Measurements from ENCODE around the gene SYCE3. TPM values are rescaled to one million over a fixed set of nuclear protein-coding genes. Genes with fewer than 3 reads are reported as not detected.
A peak's percentile ranks its signal among the peaks of the same experiment; 100 is the strongest.
"Not testable (repeated sequence)": the region's sequence is repeated elsewhere in the genome, so short reads cannot be mapped to it uniquely, and the experiment has no call there.

The SYCE3 gene, protein sequence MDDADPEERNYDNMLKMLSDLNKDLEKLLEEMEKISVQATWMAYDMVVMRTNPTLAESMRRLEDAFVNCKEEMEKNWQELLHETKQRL
- polyA plus RNA-seq (ENCODE audit: insufficient read length in 4 of 4) = under 1 TPM in 1 of 4 donors, not detected in 3; 0.57 TPM

- peak; percentile 86 to 93 (median 90) for DNase-seq (ENCODE audit: low read depth in 4 of 4, low spot score in 3 of 4)
Measured at GRCh38 chr22:50562523-50563412, at the start of gene SYCE3. Gene SYCE3, minus strand, starts transcription at chr22:50562919. Its CDS starts 6,514 bp downstream, at chr22:50556405.

- DNase-seq (ENCODE audit: low read depth in 4 of 4, low spot score in 3 of 4) = no peak
Measured at GRCh38 chr22:50612168-50612527, 49.4 kb upstream of the SYCE3 start.

- no peak for DNase-seq (ENCODE audit: low read depth in 4 of 4, low spot score in 3 of 4)
Measured at GRCh38 chr22:50611341-50612060, 48.8 kb upstream of the SYCE3 start.

DNA sequence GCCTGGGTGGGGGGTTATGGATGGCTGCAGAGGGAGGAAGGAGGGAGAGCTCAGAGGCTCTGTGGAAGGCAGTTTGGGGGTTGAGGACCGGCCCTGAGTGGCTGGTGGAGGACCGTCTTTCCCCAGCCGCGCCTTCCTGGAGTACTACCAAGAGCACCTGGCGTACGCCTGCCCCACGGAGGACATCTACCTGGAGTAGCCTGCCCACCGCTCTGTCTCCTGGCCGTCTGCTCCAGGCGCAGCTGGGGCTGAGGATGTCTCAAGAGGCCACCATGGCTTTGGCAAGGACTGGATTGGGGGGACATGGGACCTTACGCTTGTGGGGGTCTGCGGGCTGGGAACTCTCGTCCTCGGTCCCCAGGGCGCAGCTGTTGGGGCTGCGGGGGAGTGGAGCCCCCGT, 47.9 kb upstream of the SYCE3 start:
- no peak for DNase-seq (ENCODE audit: low read depth in 4 of 4, low spot score in 3 of 4)

DNA sequence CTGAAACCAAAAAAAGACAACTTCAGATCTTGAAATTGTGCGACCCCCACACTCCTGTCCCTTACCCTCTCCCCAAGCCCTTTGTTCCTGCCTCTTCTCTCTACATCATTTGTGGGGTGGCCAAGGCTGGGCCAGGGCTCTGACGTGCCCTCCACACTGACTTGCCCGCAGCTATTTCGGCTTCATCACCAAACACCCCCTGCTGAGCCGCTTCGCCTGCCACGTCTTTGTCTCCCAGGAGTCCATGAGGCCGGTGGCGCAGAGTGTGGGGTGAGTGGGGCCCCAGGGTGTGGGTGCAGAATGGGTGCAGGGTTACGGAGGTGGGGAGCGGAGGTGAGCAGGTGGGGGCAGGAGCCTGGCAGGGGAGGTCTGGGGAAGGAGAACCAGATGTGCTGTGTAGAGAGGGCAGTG, 47.3 kb upstream of the SYCE3 start:
- DNase-seq (ENCODE audit: low read depth in 4 of 4, low spot score in 3 of 4) = no peak

GRCh38 chr22:50609599-50609998, 46.9 kb upstream of the SYCE3 start:
- DNase-seq (ENCODE audit: low read depth in 4 of 4, low spot score in 3 of 4) = no peak

- DNase-seq (ENCODE audit: low read depth in 4 of 4, low spot score in 3 of 4) = no peak
Measured at GRCh38 chr22:50608996-50609395, 46.3 kb upstream of the SYCE3 start.

GRCh38 chr22:50608058-50608840, 45.5 kb upstream of the SYCE3 start:
- not testable (repeated sequence) for DNase-seq (ENCODE audit: low read depth in 4 of 4, low spot score in 3 of 4)

DNA sequence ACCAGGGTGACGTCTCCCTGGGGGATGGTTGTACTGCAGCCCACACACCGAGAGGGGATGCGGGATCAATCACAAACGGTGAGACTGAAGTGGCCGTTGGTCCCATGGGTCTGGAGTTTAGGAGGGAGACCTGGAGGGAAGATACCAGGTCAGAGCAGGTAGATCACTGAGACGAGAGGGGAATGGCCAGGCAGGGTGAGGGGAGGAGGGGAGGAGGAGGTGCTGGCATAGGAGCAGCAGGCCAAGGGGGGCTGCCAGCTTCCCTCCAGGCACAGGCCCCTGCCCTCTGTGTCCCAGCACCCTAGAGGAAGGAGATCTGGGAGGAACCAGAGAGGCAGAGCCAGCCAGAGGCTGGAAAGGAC, 44.9 kb upstream of the SYCE3 start:
- no peak for DNase-seq (ENCODE audit: low read depth in 4 of 4, low spot score in 3 of 4)

DNA sequence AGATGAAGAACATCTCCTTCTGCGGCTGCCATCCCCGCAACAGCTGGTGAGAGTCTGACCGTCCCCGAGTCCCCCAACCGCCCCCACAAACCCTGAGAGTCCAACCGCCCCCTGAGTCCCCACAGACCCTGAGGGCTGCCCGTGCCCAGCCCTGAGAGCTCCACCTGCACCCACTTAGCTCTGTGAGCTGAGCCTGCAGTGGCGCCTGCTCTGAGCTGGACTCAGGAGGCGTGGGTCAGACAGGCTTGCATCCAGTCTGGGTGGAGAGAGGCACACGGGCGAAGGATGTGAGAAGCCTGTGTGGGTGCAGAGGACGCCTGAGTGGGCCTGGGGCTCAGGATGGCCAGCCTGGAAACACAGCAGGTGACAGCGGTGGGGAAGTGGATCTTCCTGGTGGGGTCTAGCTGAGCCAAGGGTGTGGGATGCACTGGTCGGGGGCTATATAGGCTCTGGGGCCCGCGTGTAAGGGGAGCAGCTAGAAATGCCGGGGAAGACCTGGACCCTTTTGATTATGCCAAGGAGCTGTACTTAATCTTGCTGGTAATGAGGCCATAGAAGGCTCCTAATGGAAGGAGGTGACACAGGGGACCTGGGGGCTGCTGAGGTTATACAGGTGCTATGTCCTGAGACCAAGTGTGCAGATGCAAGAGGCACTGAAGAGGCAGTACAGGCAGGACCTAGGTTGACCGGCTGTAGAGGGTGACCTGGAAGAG, 44.4 kb upstream of the SYCE3 start:
- no peak for DNase-seq (ENCODE audit: low read depth in 4 of 4, low spot score in 3 of 4)

GRCh38 chr22:50606165-50606945, 43.6 kb upstream of the SYCE3 start:
- no peak for DNase-seq (ENCODE audit: low read depth in 4 of 4, low spot score in 3 of 4)

DNA sequence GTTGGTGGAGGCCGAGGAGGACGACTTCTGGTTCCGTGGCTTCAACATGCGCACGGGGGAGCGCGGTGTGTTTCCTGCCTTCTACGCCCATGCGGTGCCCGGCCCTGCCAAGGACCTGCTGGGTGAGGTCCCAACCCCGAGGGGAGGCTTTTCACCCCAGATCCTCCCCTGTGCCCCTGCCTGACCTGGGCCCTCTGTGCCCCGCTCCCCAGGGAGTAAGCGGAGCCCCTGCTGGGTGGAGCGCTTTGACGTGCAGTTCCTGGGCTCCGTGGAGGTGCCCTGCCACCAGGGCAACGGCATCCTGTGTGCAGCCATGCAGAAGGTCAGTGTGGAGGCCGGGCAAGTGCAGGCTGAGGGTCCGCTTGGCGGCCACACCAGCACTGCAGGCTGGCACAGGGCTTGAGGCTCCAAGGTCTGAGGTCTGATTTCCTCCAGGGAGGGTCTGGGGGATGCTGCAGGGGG, 42.9 kb upstream of the SYCE3 start:
- DNase-seq (ENCODE audit: low read depth in 4 of 4, low spot score in 3 of 4) = no peak

GRCh38 chr22:50605002-50605612, 42.4 kb upstream of the SYCE3 start:
- no peak for DNase-seq (ENCODE audit: low read depth in 4 of 4, low spot score in 3 of 4)

GRCh38 chr22:50604256-50605001, 41.7 kb upstream of the SYCE3 start:
- DNase-seq (ENCODE audit: low read depth in 4 of 4, low spot score in 3 of 4) = no peak

- no peak for DNase-seq (ENCODE audit: low read depth in 4 of 4, low spot score in 3 of 4)
Measured at GRCh38 chr22:50603511-50604255, 41.0 kb upstream of the SYCE3 start.

- DNase-seq (ENCODE audit: low read depth in 4 of 4, low spot score in 3 of 4) = no peak
Measured at GRCh38 chr22:50602338-50602700, 39.6 kb upstream of the SYCE3 start.

DNA sequence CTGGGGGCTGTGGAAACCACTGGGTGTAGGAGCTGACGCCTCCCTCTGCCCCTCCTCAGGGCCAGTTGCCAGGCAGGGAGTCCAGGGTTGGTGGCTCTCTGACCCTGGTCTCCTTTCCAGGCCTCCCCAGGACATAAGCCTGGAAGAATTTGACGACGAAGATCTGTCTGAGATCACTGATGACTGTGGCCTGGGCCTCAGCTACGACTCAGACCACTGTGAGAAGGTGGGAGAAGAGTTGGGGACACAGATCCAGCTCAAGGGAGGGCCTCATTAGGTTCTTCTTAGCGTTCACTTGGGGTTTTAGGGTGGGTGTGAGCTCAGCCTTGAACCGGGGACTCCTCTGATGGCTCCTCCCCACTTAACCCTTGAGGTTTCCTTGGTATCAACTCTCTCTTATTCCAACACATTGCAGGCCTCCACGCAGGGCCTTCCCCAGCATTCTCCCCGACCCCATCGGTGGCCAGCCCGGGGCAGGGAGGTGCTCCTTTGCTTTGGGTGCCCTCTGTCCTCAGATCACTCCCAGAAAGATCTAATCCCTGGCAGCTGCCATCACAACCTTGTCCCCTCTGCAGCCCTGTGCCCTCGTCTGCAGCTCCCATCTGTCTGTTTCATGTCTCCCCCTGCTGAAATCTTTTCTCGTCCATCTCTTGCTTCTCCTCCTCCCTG, 39.1 kb upstream of the SYCE3 start:
- DNase-seq (ENCODE audit: low read depth in 4 of 4, low spot score in 3 of 4) = no peak

Measured in right renal pelvis (tissue), 4 donors.